SU-DHL-6 (cell line): ENCODE measurements around the gene TMEM60.

Experiments used
- H2AFZ ChIP-seq: fragments of 200-600 bp; sonication (generic); 2 replicates; pipeline ENCODE4 v1.6.1; 2014; ENCODE audit warnings: low read depth, mild to moderate bottlenecking, moderate library complexity, mixed read lengths, antibody characterized with exemption, low read length; ENCODE audit not compliant: severe bottlenecking
- H3F3A ChIP-seq: fragments of 200-600 bp; shearing (Covaris generic); 2 replicates; pipeline ENCODE4 v1.6.0; 2016; ENCODE audit warnings: antibody characterized with exemption, mild to moderate bottlenecking; ENCODE audit not compliant: insufficient read depth
- H3K27ac ChIP-seq: fragments of 200-600 bp; sonication (generic); 2 replicates; pipeline ENCODE4 v1.5.1; 2016; ENCODE audit warnings: low read depth, mild to moderate bottlenecking, low read length, moderate library complexity, mixed read lengths
- H3K27me3 ChIP-seq: fragments of 200-600 bp; sonication (generic), shearing (Covaris generic); 2 replicates; pipeline ENCODE4 v1.6.0; 2014; ENCODE audit warnings: mild to moderate bottlenecking, low read length
- H3K36me3 ChIP-seq: fragments of 200-600 bp; sonication (generic); 2 replicates; pipeline ENCODE4 v1.6.1; 2014; ENCODE audit warnings: mild to moderate bottlenecking, low read length, mixed read lengths
- H3K4me2 ChIP-seq: fragments of 300-600, 200-600 bp; shearing (Covaris generic), sonication (generic); 2 replicates; pipeline ENCODE4 v1.6.0; 2014; ENCODE audit warnings: low read length, low read depth, mild to moderate bottlenecking; ENCODE audit not compliant: poor library complexity, severe bottlenecking
- H3K4me3 ChIP-seq: fragments of 200-600 bp; sonication (generic); 2 replicates; pipeline ENCODE4 v1.5.1; 2014; ENCODE audit warnings: antibody characterized with exemption, low read length, mild to moderate bottlenecking, mixed read lengths; ENCODE audit not compliant: insufficient read depth, poor library complexity, severe bottlenecking
- H3K79me2 ChIP-seq: fragments of 200-600 bp; sonication (generic); 2 replicates; pipeline ENCODE4 v1.6.1; 2014; ENCODE audit warnings: mild to moderate bottlenecking, low read length, moderate library complexity; ENCODE audit not compliant: insufficient read depth
- H3K9ac ChIP-seq: fragments of 200-600 bp; sonication (generic); 2 replicates; pipeline ENCODE4 v1.7.0; 2014; ENCODE audit warnings: mild to moderate bottlenecking, low read length
- H3K9me2 ChIP-seq: fragments of 200-600 bp; sonication (generic); replicated peaks from 2 replicates; pipeline ENCODE4 v1.6.1; 2014; ENCODE audit warnings: low read length; ENCODE audit not compliant: insufficient read depth
- H3K9me3 ChIP-seq: fragments of 200-600 bp; sonication (generic); 2 replicates; pipeline ENCODE4 v1.6.1; 2014; ENCODE audit warnings: low read length, mixed read lengths; ENCODE audit not compliant: insufficient read depth
- H4K20me1 ChIP-seq: fragments of 200-600 bp; sonication (generic); 2 replicates; pipeline ENCODE4 v1.6.1; 2014; ENCODE audit warnings: low read depth, mild to moderate bottlenecking, antibody characterized with exemption, low read length, moderate library complexity, mixed read lengths
- EZH2phosphoT487 ChIP-seq: fragments of 200-600 bp; sonication (generic), shearing (Covaris generic); conservative IDR thresholded peaks from 2 replicates; pipeline ENCODE4 v1.6.1; 2018; ENCODE audit warnings: mild to moderate bottlenecking, antibody characterized with exemption, low read length, moderate library complexity, mixed read lengths
- TF ChIP-seq, protein P1 (sequence below): fragments of 200-600 bp; sonication (generic); IDR thresholded peaks from one replicate; pipeline ENCODE4 v1.5.1; 2017; ENCODE audit warnings: antibody characterized with exemption, mild to moderate bottlenecking, low read length, moderate library complexity; ENCODE audit not compliant: insufficient read depth, poor library complexity, severe bottlenecking

Gene TMEM60

DNA sequence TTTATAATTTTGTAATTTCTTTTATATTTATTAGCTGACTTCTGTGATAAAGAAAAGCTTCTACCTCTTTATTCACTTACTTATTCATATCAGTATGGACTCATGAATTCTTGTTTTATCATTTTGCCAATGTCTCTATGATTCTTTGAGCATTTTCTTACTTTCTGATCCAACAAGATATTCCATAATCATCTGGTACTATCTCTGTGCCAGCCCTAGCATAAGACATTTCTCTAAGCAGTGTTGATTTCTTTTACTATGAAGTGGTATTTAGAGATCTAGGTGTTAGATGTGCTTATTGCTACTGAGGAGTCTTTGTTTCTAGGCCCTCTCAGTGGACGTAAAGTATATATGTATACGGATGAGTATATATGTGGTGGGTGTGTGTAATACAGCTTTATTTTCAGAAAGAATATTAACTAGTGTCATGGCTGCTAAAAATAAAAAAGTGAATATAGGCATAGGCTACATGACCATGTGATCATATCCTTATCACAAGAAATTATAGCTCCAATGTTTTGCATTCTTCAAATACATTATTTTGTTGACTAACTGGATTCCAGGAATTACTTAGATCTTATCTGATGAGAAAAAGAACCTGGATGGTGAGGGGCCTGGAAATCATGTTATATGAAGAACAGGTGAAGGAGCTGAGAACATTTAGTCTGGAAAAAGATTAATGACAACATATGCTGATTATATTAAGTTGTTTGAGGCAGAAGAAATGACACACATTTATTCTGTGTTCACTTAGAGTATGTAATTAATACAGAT is 13.5 kb upstream of the TMEM60 start:
- TF ChIP-seq, protein P1, sequence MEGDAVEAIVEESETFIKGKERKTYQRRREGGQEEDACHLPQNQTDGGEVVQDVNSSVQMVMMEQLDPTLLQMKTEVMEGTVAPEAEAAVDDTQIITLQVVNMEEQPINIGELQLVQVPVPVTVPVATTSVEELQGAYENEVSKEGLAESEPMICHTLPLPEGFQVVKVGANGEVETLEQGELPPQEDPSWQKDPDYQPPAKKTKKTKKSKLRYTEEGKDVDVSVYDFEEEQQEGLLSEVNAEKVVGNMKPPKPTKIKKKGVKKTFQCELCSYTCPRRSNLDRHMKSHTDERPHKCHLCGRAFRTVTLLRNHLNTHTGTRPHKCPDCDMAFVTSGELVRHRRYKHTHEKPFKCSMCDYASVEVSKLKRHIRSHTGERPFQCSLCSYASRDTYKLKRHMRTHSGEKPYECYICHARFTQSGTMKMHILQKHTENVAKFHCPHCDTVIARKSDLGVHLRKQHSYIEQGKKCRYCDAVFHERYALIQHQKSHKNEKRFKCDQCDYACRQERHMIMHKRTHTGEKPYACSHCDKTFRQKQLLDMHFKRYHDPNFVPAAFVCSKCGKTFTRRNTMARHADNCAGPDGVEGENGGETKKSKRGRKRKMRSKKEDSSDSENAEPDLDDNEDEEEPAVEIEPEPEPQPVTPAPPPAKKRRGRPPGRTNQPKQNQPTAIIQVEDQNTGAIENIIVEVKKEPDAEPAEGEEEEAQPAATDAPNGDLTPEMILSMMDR: no peak
- TF ChIP-seq EZH2phosphoT487: no peak
- H3K4me3 ChIP-seq: no peak overlapping the region
- H3K9me2 ChIP-seq: no peaks in the 10 kb centered on the region
- peak overlapping the region; percentile 26 for H3K4me2 ChIP-seq
- peaks cover 14% of the 10 kb centered on the region for H3K36me3 ChIP-seq
- H2AFZ ChIP-seq: no peak overlapping the region
- peaks cover 49% of the 10 kb centered on the region for H4K20me1 ChIP-seq
- no peak overlapping the region for H3K9ac ChIP-seq
- no peak overlapping the region; the same call in 1 of the 2 replicates for H3K27ac ChIP-seq
- H3F3A ChIP-seq: peaks cover 9% of the 10 kb centered on the region; the same call in 1 of the 2 replicates
- no peaks in the 10 kb centered on the region for H3K27me3 ChIP-seq
- peaks cover 99% of the 10 kb centered on the region for H3K79me2 ChIP-seq
- H3K9me3 ChIP-seq: no peaks in the 10 kb centered on the region

DNA sequence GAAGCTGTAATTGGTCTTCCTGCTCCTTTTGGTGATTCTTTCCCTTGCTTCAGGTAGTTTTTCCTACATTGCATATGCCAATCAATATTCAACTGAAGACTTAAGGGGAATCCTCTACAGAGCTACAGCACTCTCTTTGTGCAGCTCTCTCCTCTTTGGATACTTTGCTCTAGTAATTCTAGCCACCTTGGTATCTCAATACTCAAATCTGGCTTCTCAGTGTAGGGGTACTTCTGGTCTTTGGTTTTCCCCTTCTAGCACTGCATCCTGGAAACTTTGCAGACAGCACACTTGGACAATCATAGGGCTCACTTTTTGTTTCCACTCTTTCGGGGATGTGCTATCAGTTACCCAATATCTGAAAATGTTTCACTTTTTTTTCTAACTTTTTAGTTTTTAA is 10.3 kb upstream of the TMEM60 start:
- H3K9ac ChIP-seq: no peak overlapping the region
- peaks cover 48% of the 10 kb centered on the region for H4K20me1 ChIP-seq
- H3K4me3 ChIP-seq: no peak overlapping the region
- H3K27me3 ChIP-seq: no peaks in the 10 kb centered on the region
- H2AFZ ChIP-seq: no peak overlapping the region
- peaks cover 28% of the 10 kb centered on the region for H3K36me3 ChIP-seq
- peaks cover 10% of the 10 kb centered on the region; the same call in 1 of the 2 replicates for H3F3A ChIP-seq
- H3K9me2 ChIP-seq: no peaks in the 10 kb centered on the region
- H3K27ac ChIP-seq: no peak overlapping the region
- TF ChIP-seq, protein P1: no peak
- TF ChIP-seq EZH2phosphoT487: no peak
- peaks cover 13% of the 10 kb centered on the region; the same call in 1 of the 2 replicates for H3K9me3 ChIP-seq
- H3K79me2 ChIP-seq: peaks cover 100% of the 10 kb centered on the region
- H3K4me2 ChIP-seq: peak overlapping the region; percentile 3

DNA sequence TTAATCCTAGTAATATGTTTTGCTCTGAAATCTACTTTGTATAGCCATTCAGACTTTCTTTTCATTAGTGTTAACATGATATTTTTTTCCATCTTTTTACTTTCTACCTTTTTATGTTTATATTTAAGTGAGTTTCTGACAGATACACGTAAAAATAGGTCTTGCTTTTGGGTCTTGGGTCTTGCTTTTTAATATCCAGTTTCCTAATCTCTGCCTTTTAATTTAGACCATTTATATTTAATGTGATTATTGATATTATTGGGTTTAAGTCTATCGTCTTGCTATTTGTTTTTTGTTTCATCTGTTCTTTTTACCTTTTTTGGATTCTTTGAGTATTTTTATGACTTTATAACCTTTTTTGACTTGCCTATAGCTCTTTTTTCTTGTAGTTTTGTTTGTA is 8.2 kb upstream of the TMEM60 start:
- H3K4me2 ChIP-seq: peak overlapping the region; percentile 10
- peaks cover 13% of the 10 kb centered on the region; the same call in 1 of the 2 replicates for H3K9me3 ChIP-seq
- peaks cover 52% of the 10 kb centered on the region for H4K20me1 ChIP-seq
- TF ChIP-seq EZH2phosphoT487: no peak
- TF ChIP-seq, protein P1: no peak
- H3F3A ChIP-seq: peaks cover 23% of the 10 kb centered on the region
- H3K9ac ChIP-seq: no peak overlapping the region
- no peak overlapping the region for H3K27ac ChIP-seq
- H3K36me3 ChIP-seq: peaks cover 28% of the 10 kb centered on the region
- H3K4me3 ChIP-seq: no peak overlapping the region
- H2AFZ ChIP-seq: no peak overlapping the region
- H3K9me2 ChIP-seq: no peaks in the 10 kb centered on the region
- H3K79me2 ChIP-seq: peaks cover 100% of the 10 kb centered on the region
- no peaks in the 10 kb centered on the region for H3K27me3 ChIP-seq
